ENCODE data around the gene WDR47. TPM values are rescaled to one million over a fixed set of nuclear protein-coding genes. Genes with fewer than 3 reads are reported as not detected.

The WDR47 gene
- total and polyA plus RNA-seq, 4 donors, result 3.1 to 17.7 (median 11.2) TPM

DNA sequence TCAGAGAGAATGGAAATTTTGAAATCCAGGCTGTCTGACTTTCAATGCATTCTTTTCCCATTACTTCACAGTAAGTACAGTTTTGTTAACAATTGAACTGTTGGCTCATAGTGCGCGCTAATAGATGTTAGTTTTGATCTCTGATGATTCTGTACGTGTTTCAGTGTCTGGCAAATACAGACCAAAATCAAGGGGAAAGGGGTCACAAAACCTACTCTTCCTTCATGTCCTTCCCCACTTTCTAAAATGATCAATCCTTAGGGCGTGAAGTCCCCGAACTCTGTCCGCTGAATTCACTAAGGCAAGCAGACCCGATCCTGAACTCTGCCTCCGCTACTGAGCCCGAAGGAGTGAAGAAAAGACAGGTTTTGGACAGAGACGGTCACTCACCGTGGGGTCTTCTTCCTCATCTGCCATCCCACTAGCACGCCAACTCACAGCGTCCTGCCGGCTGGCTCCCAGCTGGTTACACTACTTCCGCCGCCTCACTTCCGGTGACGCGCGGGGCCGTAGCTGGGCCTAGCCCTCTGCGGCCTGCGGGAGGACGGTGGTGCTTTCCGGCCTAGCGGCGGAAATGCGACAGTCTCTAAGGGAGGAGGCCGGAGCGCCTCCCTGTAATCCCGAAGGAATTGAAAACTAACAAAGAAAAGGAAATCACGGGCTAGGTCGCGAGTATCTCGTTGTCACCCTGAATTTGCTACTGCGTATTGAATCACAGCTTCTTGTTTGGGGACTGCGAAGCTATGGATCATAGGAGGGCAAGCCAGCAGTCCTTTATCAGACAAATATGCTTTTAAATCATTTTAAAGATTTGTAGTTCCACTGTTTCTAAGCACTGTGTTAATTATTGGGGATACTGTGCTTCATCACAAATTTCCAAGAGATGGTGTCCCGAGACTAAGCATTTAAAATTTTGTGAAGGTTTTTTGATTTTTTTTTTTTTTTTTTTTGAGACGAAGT is 33.9 kb upstream of the WDR47 start, which contains the start of gene TAF13:
TAF13 (minus strand) TSS at position 473 of the 960 bp plus-strand sequence; CDS start at position 417, 56 bp downstream.
- TF ChIP-seq, protein P1, sequence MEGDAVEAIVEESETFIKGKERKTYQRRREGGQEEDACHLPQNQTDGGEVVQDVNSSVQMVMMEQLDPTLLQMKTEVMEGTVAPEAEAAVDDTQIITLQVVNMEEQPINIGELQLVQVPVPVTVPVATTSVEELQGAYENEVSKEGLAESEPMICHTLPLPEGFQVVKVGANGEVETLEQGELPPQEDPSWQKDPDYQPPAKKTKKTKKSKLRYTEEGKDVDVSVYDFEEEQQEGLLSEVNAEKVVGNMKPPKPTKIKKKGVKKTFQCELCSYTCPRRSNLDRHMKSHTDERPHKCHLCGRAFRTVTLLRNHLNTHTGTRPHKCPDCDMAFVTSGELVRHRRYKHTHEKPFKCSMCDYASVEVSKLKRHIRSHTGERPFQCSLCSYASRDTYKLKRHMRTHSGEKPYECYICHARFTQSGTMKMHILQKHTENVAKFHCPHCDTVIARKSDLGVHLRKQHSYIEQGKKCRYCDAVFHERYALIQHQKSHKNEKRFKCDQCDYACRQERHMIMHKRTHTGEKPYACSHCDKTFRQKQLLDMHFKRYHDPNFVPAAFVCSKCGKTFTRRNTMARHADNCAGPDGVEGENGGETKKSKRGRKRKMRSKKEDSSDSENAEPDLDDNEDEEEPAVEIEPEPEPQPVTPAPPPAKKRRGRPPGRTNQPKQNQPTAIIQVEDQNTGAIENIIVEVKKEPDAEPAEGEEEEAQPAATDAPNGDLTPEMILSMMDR (IDR thresholded peaks at IDR 0.05; ENCODE audit: control extremely low read depth, extremely low read depth), result no peak
- Histone ChIP-seq H3K36me3 (ENCODE audit: control insufficient read depth in 4 of 4, insufficient read depth in 4 of 4, low read length in 4 of 4) (peaks cover 0 to 3% (median 0%) of the 10 kb centered on the region in 4 donors), H3K27me3 (ENCODE audit: control insufficient read depth in 3 of 3, insufficient read depth in 3 of 3, low read length in 2 of 3) (peaks cover 0 to 2% (median 0%) of the 10 kb centered on the region in 3 donors), H3K4me3 (peak within 1 kb of the TSS; percentile 75), H3K27ac (ENCODE audit: low read depth in 1 of 2, low read length in 1 of 2) (peak within 1 kb of the TSS; percentile 88 to 94), H3K4me1 (ENCODE audit: control insufficient read depth in 5 of 5, insufficient read depth in 5 of 5, low read length in 5 of 5) (peaks cover 0 to 9% (median 0%) of the 10 kb centered on the region in 5 donors), H3K9ac (ENCODE audit: insufficient read depth in 1 of 2, low read length in 2 of 2) (peak within 1 kb of the TSS; percentile 85 to 99), H3K9me3 (ENCODE audit: control insufficient read depth in 4 of 4, insufficient read depth in 3 of 4, low read length in 3 of 4) (no peaks in the 10 kb centered on the region)
- 4 to 6% methylated on average over 39 of the region's 39 CpGs for WGBS, 2 donors
- DNase-seq (peak; percentile 97 to 98 (median 97)), ATAC-seq (ENCODE audit: insufficient read depth, low FRiP score) (peak; percentile 100)

DNA sequence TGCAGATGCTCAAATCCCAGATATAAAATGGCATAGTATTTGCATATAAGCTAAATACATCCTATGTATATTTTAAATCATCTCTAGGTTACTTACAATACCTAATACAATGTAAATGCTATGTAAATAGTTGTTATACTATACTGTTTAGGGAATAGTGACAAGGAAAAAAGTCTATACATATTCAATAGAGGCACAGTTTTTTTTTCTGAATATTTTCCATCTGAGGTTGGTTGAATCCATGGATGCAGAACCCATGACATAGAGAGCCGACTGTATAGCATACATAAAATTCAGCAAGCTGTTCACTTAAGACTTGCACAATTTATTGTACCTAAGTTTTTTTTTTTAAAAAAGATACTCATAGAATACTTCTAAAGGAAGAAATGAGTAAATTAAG is 27.4 kb upstream of the WDR47 start:
- 87 to 98% methylated on average over 1 of the region's 1 CpG for WGBS, 2 donors
- no peak for DNase-seq
- TF ChIP-seq, protein P1 (IDR thresholded peaks at IDR 0.05; ENCODE audit: control extremely low read depth, extremely low read depth), result no peak
- Histone ChIP-seq H3K27ac (ENCODE audit: low read depth in 1 of 2, low read length in 1 of 2) (no peak overlapping the region), H3K36me3 (ENCODE audit: control insufficient read depth in 4 of 4, insufficient read depth in 4 of 4, low read length in 4 of 4) (peaks cover 2 to 10% (median 6%) of the 10 kb centered on the region in 4 donors), H3K9ac (ENCODE audit: insufficient read depth in 1 of 2, low read length in 2 of 2) (no peak overlapping the region), H3K9me3 (ENCODE audit: control insufficient read depth in 4 of 4, insufficient read depth in 3 of 4, low read length in 3 of 4) (no peaks in the 10 kb centered on the region), H3K4me1 (ENCODE audit: control insufficient read depth in 5 of 5, insufficient read depth in 5 of 5, low read length in 5 of 5) (peaks cover 0 to 2% (median 0%) of the 10 kb centered on the region in 5 donors), H3K4me3 (no peak overlapping the region), H3K27me3 (ENCODE audit: control insufficient read depth in 3 of 3, insufficient read depth in 3 of 3, low read length in 2 of 3) (no peaks in the 10 kb centered on the region)
- no peak for ATAC-seq (ENCODE audit: insufficient read depth, low FRiP score)

DNA sequence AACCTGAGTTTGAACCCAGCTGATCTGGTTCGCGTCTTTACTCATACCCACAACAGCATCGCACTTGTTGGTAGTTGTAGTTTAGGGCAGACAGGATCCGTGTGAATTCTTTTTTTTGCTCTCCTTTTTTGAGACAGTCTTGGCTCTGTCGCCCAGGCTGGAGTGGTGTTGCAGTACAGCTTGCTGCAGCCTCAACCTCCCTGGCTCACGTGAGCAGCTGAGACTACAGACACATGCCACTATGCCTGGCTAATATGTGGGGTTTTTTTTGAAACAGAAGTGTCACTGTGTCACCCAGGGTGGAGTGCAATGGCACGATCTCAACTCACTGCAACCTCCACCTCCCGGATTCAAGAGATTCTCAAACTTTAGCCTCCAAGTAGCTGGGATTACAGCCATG is 26.0 kb upstream of the WDR47 start:
- Histone ChIP-seq H3K9me3 (ENCODE audit: control insufficient read depth in 4 of 4, insufficient read depth in 3 of 4, low read length in 3 of 4) (no peaks in the 10 kb centered on the region), H3K27ac (ENCODE audit: low read depth in 1 of 2, low read length in 1 of 2) (no peak overlapping the region), H3K4me1 (ENCODE audit: control insufficient read depth in 5 of 5, insufficient read depth in 5 of 5, low read length in 5 of 5) (no peaks in the 10 kb centered on the region), H3K36me3 (ENCODE audit: control insufficient read depth in 4 of 4, insufficient read depth in 4 of 4, low read length in 4 of 4) (peaks cover 2 to 11% (median 6%) of the 10 kb centered on the region in 4 donors), H3K27me3 (ENCODE audit: control insufficient read depth in 3 of 3, insufficient read depth in 3 of 3, low read length in 2 of 3) (no peaks in the 10 kb centered on the region), H3K9ac (ENCODE audit: insufficient read depth in 1 of 2, low read length in 2 of 2) (no peak overlapping the region), H3K4me3 (no peak overlapping the region)
- DNase-seq (no peak), ATAC-seq (ENCODE audit: insufficient read depth, low FRiP score) (no peak)
- WGBS, 2 donors, result 82 to 90% methylated on average over 8 of the region's 8 CpGs
- TF ChIP-seq, protein P1 (IDR thresholded peaks at IDR 0.05; ENCODE audit: control extremely low read depth, extremely low read depth), result no peak

Measured in lung (tissue), 12 donors.